HG03460 (cell line): ENCODE measurements around the gene BANP.
"Not testable (repeated sequence)": the region's sequence is repeated elsewhere in the genome, so short reads cannot be mapped to it uniquely, and the experiment has no call there.

Source experiments
- ATAC-seq: cut with Tn5 transposase; IDR thresholded peaks from one replicate; pipeline ENCODE4 v1.9.1; 2021; ENCODE audit not compliant: unreplicated experiment

The BANP gene

DNA sequence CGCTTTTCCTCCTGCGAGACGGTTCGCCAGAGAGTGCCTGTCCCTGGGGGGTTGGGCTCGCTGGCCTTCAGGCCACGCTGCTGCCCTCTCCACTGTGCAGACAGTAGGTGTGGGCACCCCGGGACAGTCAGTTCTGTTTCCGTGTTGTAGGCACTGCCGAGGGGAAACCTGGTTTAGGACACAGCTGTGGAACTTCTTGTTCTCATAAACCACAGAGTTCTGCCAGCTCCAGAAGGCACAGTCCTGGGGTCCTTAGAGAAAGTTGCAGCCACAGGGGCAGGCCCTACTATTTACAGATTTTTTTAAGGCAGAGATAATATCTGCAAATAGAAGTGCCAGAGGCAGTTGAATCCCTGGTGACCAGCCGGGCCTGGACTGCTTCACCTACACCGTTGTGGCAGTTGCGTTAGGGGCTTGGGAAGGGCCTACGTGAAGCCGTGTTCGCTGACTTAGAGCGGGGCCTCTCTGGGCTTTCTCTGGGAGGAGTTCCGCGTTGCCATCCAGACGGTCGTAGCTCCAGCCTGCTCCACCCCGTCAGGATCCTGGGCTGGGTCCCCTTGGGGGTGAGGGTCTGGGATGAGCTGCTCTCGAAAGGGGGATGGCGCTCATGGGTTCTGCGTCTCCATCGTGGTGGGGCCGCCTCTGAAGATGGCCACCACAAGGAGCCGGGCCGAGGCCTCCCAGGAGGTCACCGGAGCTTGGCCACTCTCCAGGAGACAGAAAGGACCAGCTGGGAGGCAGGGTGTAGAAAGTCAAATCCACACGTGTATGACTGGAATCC lies 126.3 kb downstream of the BANP start:
- no peak for ATAC-seq

GRCh38 chr16:88078111-88078775 lies 127.0 kb downstream of the BANP start:
- no peak for ATAC-seq

- no peak for ATAC-seq
Observed at GRCh38 chr16:88083582-88083981, 132.3 kb downstream of the BANP start.

GRCh38 chr16:88084881-88085280 lies 133.6 kb downstream of the BANP start:
- ATAC-seq = no peak

- ATAC-seq = no peak
Observed at GRCh38 chr16:88086571-88087516, 135.6 kb downstream of the BANP start.

DNA sequence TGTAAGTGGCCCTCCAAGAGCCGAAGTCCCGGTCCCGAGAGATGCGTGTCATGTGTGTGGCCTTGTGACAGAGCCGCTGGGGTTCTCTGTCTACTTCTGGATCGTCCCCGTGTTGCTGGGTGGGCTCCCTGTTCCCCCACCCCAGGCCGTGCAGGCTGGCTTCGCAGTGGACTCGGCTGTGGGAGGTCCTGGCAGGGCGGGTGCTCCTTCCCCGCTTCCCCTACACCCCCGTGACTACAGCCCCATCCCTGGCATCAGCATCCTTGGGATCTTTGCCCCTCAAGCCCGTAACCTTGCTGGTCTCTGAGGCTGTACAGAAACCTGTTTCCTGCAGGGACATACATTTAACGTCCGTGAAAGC lies 136.3 kb downstream of the BANP start:
- no peak for ATAC-seq

GRCh38 chr16:88088161-88088581 lies 136.9 kb downstream of the BANP start:
- no peak for ATAC-seq

- ATAC-seq = not testable (repeated sequence)
Observed at GRCh38 chr16:88088611-88089010, 137.4 kb downstream of the BANP start.

- ATAC-seq = not testable (repeated sequence)
Observed at GRCh38 chr16:88089071-88089470, 137.8 kb downstream of the BANP start.

DNA sequence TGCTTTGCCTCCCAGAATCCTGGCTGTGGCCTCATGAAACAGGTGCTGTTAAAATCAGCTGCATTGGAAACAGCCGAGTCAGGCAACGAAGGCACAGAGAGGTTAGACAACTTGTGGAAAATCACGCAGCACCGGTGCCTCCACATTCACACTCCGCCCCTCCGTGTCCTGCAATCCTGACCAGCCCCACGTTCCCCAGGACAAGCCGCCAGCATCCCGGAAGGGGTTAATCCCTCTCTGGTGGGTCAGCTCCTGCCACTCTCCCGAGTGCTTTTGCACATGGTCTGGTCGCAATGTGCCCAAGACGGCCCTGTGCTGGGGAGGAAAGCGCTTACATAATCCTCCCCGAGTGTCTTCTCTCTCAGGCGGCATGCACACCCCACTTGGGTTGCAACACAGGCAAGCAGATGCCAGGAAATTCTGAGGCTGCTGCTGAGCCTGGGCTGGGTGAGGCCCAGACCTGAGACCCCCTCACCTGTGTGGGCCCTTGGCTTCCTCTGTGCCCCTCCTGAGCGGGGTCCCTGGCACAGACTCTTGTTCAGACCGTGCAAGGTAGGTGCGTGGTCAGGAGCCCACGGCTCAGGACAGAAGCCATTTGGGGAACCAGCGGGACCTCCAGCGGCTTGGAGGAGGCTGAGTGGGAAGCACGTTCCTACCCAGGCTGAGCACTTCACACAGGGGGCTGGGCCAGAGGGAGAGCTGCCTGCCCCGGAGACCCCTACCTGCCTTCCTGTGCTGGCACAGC lies 138.6 kb downstream of the BANP start:
- not testable (repeated sequence) for ATAC-seq

GRCh38 chr16:88090377-88091175 lies 139.3 kb downstream of the BANP start:
- not testable (repeated sequence) for ATAC-seq

GRCh38 chr16:88091221-88091971 lies 140.2 kb downstream of the BANP start:
- not testable (repeated sequence) for ATAC-seq

DNA sequence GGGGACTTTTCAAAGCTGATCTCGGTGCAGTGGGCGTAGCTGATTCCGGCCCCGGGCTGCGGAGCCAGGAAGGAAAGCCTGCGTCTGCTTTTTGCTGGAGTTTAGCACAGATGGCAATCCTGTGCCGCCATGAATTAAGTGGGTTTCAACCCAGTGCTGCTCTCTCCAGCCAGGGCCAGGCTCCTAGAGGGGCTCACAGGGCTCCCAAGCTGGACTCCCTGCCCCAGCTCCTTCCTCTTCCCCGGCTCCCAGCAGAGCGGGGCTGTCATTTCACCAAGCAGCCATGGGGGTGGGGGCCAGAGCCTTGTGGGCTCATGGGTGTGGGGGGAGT lies 140.7 kb downstream of the BANP start:
- ATAC-seq = not testable (repeated sequence)

GRCh38 chr16:88092791-88093555 lies 141.7 kb downstream of the BANP start:
- ATAC-seq = not testable (repeated sequence)

DNA sequence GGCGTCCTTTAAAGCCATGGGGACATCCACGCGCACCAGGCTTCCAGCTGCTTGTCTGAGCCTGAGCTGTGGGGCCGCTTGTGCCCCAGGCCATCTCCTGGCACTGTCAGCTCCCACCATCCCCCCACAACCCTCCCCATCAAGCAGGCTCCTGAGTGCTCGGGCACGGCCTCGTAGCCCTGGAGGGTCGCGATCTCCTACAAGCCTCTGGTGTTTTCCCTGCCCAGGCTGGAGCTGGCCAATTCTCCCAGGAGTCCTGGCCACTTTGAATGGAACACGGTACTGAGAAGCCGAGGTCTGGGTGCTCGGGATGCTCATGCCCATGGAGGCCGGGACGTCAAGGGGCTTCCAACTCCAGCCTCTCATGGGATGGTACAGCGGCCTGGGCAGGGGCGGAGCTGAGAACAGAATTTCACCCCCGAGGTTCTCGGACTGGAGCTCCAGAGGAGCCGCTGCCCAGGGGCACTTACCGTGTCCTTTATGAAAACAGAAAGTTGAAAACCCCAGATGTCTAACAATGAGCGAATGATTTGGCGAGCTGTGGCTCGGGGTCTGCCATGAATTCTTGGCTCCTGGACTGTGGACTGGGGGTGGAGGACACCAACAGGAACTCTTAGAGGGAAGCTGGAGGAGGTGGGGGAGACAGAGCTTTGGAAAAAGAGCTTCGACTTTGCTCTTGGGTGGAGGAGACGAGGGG lies 142.5 kb downstream of the BANP start:
- ATAC-seq = not testable (repeated sequence)

DNA sequence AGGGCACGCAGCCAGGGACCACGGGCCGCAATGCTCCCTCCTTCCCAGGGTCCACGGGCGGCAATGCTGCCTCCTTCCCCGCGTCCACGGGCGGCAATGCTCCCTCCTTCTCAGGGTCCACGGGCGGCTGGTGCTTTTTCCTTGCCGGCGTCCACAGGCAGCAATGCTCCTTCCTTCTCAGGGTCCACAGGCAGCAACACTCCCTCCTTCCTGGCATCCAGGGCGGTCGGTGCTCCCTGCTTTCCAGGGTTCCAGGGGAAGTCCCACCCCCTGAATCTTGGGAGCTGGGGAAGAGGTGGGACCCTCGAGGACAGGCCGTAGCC lies 143.0 kb downstream of the BANP start:
- not testable (repeated sequence) for ATAC-seq

DNA sequence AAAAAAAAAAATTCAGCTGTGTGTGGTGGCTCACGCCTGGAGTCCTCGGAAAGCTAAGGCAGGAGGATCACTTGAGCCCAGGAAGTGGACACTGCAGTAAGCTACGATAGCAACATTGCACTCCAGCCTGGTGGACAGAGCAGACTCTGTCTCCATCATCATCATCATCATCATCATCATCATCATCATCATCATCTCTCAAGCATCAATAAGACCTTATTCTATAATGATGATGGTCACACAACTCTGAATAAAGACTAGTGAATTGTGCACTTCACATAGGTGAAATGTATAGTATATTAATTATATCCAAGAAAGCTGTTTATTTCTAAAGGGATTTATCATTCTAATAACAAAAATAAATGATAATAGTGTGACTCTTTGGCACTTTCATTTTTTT lies 143.7 kb downstream of the BANP start:
- not testable (repeated sequence) for ATAC-seq

- not testable (repeated sequence) for ATAC-seq
Observed at GRCh38 chr16:88096659-88097058, 145.4 kb downstream of the BANP start.
